ENCODE results near the gene DHCR7. TPM values are rescaled to one million over a fixed set of nuclear protein-coding genes. Genes with fewer than 3 reads are reported as not detected.

Gene DHCR7
- total RNA-seq, 1 donor from 2014 or later, result 9.9 TPM

GRCh38 chr11:71470946-71471345, 22.8 kb upstream of the DHCR7 start:
- Histone ChIP-seq H3K27ac (ENCODE audit: low read depth, low read length) (no peak overlapping the region), H3K9me3 (ENCODE audit: control insufficient read depth in 3 of 3, low read length in 3 of 3) (no peaks in the 10 kb centered on the region), H3K27me3 (ENCODE audit: control insufficient read depth in 3 of 3, insufficient read depth in 3 of 3, low read length in 3 of 3) (no peaks in the 10 kb centered on the region), H3K9ac (ENCODE audit: low read depth in 1 of 3, low read length in 3 of 3) (no peak overlapping the region), H3K36me3 (ENCODE audit: control insufficient read depth in 3 of 3, insufficient read depth in 3 of 3, low read length in 3 of 3) (peaks cover 33 to 41% (median 40%) of the 10 kb centered on the region in 3 donors), H3K4me1 (ENCODE audit: control insufficient read depth in 3 of 3, insufficient read depth in 3 of 3, low read length in 3 of 3) (no peaks in the 10 kb centered on the region), H3K4me3 (ENCODE audit: low read length in 3 of 3) (no peak overlapping the region)

- Histone ChIP-seq H3K9me3 (ENCODE audit: control insufficient read depth in 3 of 3, low read length in 3 of 3) (no peaks in the 10 kb centered on the region), H3K36me3 (ENCODE audit: control insufficient read depth in 3 of 3, insufficient read depth in 3 of 3, low read length in 3 of 3) (peaks cover 9 to 22% (median 19%) of the 10 kb centered on the region in 3 donors), H3K9ac (ENCODE audit: low read depth in 1 of 3, low read length in 3 of 3) (no peak overlapping the region), H3K4me1 (ENCODE audit: control insufficient read depth in 3 of 3, insufficient read depth in 3 of 3, low read length in 3 of 3) (no peaks in the 10 kb centered on the region), H3K27me3 (ENCODE audit: control insufficient read depth in 3 of 3, insufficient read depth in 3 of 3, low read length in 3 of 3) (no peaks in the 10 kb centered on the region), H3K27ac (ENCODE audit: low read depth, low read length) (no peak overlapping the region), H3K4me3 (ENCODE audit: low read length in 3 of 3) (no peak overlapping the region)
Measured at GRCh38 chr11:71467164-71467563, 19.0 kb upstream of the DHCR7 start.

GRCh38 chr11:71466358-71466757, 18.2 kb upstream of the DHCR7 start:
- H3K27me3 ChIP-seq (ENCODE audit: control insufficient read depth in 3 of 3, insufficient read depth in 3 of 3, low read length in 3 of 3), result no peaks in the 10 kb centered on the region
- H3K36me3 ChIP-seq (ENCODE audit: control insufficient read depth in 3 of 3, insufficient read depth in 3 of 3, low read length in 3 of 3), result peaks cover 15 to 22% (median 19%) of the 10 kb centered on the region in 3 donors
- H3K9ac ChIP-seq (ENCODE audit: low read depth in 1 of 3, low read length in 3 of 3), result no peak overlapping the region
- no peaks in the 10 kb centered on the region for H3K9me3 ChIP-seq (ENCODE audit: control insufficient read depth in 3 of 3, low read length in 3 of 3)
- H3K4me1 ChIP-seq (ENCODE audit: control insufficient read depth in 3 of 3, insufficient read depth in 3 of 3, low read length in 3 of 3), result no peaks in the 10 kb centered on the region
- H3K4me3 ChIP-seq (ENCODE audit: low read length in 3 of 3), result no peak overlapping the region
- no peak overlapping the region for H3K27ac ChIP-seq (ENCODE audit: low read depth, low read length)

GRCh38 chr11:71465054-71465453, 16.9 kb upstream of the DHCR7 start:
- Histone ChIP-seq H3K9me3 (ENCODE audit: control insufficient read depth in 3 of 3, low read length in 3 of 3) (no peaks in the 10 kb centered on the region), H3K27ac (ENCODE audit: low read depth, low read length) (no peak overlapping the region), H3K4me3 (ENCODE audit: low read length in 3 of 3) (no peak overlapping the region), H3K4me1 (ENCODE audit: control insufficient read depth in 3 of 3, insufficient read depth in 3 of 3, low read length in 3 of 3) (no peaks in the 10 kb centered on the region), H3K36me3 (ENCODE audit: control insufficient read depth in 3 of 3, insufficient read depth in 3 of 3, low read length in 3 of 3) (peaks cover 19 to 26% (median 24%) of the 10 kb centered on the region in 3 donors), H3K27me3 (ENCODE audit: control insufficient read depth in 3 of 3, insufficient read depth in 3 of 3, low read length in 3 of 3) (no peaks in the 10 kb centered on the region), H3K9ac (ENCODE audit: low read depth in 1 of 3, low read length in 3 of 3) (no peak overlapping the region)

GRCh38 chr11:71463331-71464211, 15.4 kb upstream of the DHCR7 start:
- Histone ChIP-seq H3K36me3 (ENCODE audit: control insufficient read depth in 3 of 3, insufficient read depth in 3 of 3, low read length in 3 of 3) (peaks cover 33 to 40% (median 36%) of the 10 kb centered on the region in 3 donors), H3K9ac (ENCODE audit: low read depth in 1 of 3, low read length in 3 of 3) (no peak overlapping the region)

GRCh38 chr11:71462726-71463125, 14.5 kb upstream of the DHCR7 start:
- Histone ChIP-seq H3K27ac (ENCODE audit: low read depth, low read length) (no peak overlapping the region), H3K9ac (ENCODE audit: low read depth in 1 of 3, low read length in 3 of 3) (no peak overlapping the region), H3K36me3 (ENCODE audit: control insufficient read depth in 3 of 3, insufficient read depth in 3 of 3, low read length in 3 of 3) (peaks cover 38 to 46% (median 41%) of the 10 kb centered on the region in 3 donors), H3K4me1 (ENCODE audit: control insufficient read depth in 3 of 3, insufficient read depth in 3 of 3, low read length in 3 of 3) (no peaks in the 10 kb centered on the region), H3K4me3 (ENCODE audit: low read length in 3 of 3) (no peak overlapping the region), H3K9me3 (ENCODE audit: control insufficient read depth in 3 of 3, low read length in 3 of 3) (no peaks in the 10 kb centered on the region), H3K27me3 (ENCODE audit: control insufficient read depth in 3 of 3, insufficient read depth in 3 of 3, low read length in 3 of 3) (no peaks in the 10 kb centered on the region)

More at GRCh38 chr11:71463331-71464211, 15.4 kb upstream of the DHCR7 start:
- Histone ChIP-seq H3K4me1 (ENCODE audit: control insufficient read depth in 3 of 3, insufficient read depth in 3 of 3, low read length in 3 of 3) (no peaks in the 10 kb centered on the region), H3K9me3 (ENCODE audit: control insufficient read depth in 3 of 3, low read length in 3 of 3) (no peaks in the 10 kb centered on the region), H3K4me3 (ENCODE audit: low read length in 3 of 3) (no peak overlapping the region), H3K27me3 (ENCODE audit: control insufficient read depth in 3 of 3, insufficient read depth in 3 of 3, low read length in 3 of 3) (no peaks in the 10 kb centered on the region), H3K27ac (ENCODE audit: low read depth, low read length) (no peak overlapping the region)

- Histone ChIP-seq H3K9ac (ENCODE audit: low read depth in 1 of 3, low read length in 3 of 3) (no peak overlapping the region), H3K27me3 (ENCODE audit: control insufficient read depth in 3 of 3, insufficient read depth in 3 of 3, low read length in 3 of 3) (no peaks in the 10 kb centered on the region), H3K9me3 (ENCODE audit: control insufficient read depth in 3 of 3, low read length in 3 of 3) (no peaks in the 10 kb centered on the region)
Measured at GRCh38 chr11:71461696-71462095, 13.5 kb upstream of the DHCR7 start.

GRCh38 chr11:71459767-71460320, 11.7 kb upstream of the DHCR7 start:
- no peak overlapping the region for H3K4me3 ChIP-seq (ENCODE audit: low read length in 3 of 3)
- H3K27me3 ChIP-seq (ENCODE audit: control insufficient read depth in 3 of 3, insufficient read depth in 3 of 3, low read length in 3 of 3), result no peaks in the 10 kb centered on the region
- peaks cover 54 to 60% (median 58%) of the 10 kb centered on the region in 3 donors for H3K36me3 ChIP-seq (ENCODE audit: control insufficient read depth in 3 of 3, insufficient read depth in 3 of 3, low read length in 3 of 3)
- H3K9me3 ChIP-seq (ENCODE audit: control insufficient read depth in 3 of 3, low read length in 3 of 3), result no peaks in the 10 kb centered on the region
- H3K27ac ChIP-seq (ENCODE audit: low read depth, low read length), result no peak overlapping the region
- H3K4me1 ChIP-seq (ENCODE audit: control insufficient read depth in 3 of 3, insufficient read depth in 3 of 3, low read length in 3 of 3), result no peaks in the 10 kb centered on the region
- no peak overlapping the region for H3K9ac ChIP-seq (ENCODE audit: low read depth in 1 of 3, low read length in 3 of 3)

More at GRCh38 chr11:71461696-71462095, 13.5 kb upstream of the DHCR7 start:
- Histone ChIP-seq H3K27ac (ENCODE audit: low read depth, low read length) (no peak overlapping the region), H3K36me3 (ENCODE audit: control insufficient read depth in 3 of 3, insufficient read depth in 3 of 3, low read length in 3 of 3) (peaks cover 46 to 48% (median 47%) of the 10 kb centered on the region in 3 donors), H3K4me1 (ENCODE audit: control insufficient read depth in 3 of 3, insufficient read depth in 3 of 3, low read length in 3 of 3) (no peaks in the 10 kb centered on the region), H3K4me3 (ENCODE audit: low read length in 3 of 3) (no peak overlapping the region)

GRCh38 chr11:71459076-71459766, 11.0 kb upstream of the DHCR7 start:
- Histone ChIP-seq H3K4me3 (ENCODE audit: low read length in 3 of 3) (no peak overlapping the region), H3K27ac (ENCODE audit: low read depth, low read length) (no peak overlapping the region), H3K9ac (ENCODE audit: low read depth in 1 of 3, low read length in 3 of 3) (no peak overlapping the region), H3K36me3 (ENCODE audit: control insufficient read depth in 3 of 3, insufficient read depth in 3 of 3, low read length in 3 of 3) (peaks cover 54 to 60% (median 60%) of the 10 kb centered on the region in 3 donors), H3K9me3 (ENCODE audit: control insufficient read depth in 3 of 3, low read length in 3 of 3) (no peaks in the 10 kb centered on the region), H3K4me1 (ENCODE audit: control insufficient read depth in 3 of 3, insufficient read depth in 3 of 3, low read length in 3 of 3) (peaks cover 0 to under 1% (median 0%) of the 10 kb centered on the region in 3 donors), H3K27me3 (ENCODE audit: control insufficient read depth in 3 of 3, insufficient read depth in 3 of 3, low read length in 3 of 3) (no peaks in the 10 kb centered on the region)

Measured in skeletal muscle tissue (tissue), 4 donors.